ENCODE results near the gene PCDH1.

Gene PCDH1

GRCh38 chr5:141873933-141874261 lies 4.3 kb downstream of the PCDH1 start:
- no peak for DNase-seq (ENCODE audit: low spot score)

- DNase-seq (ENCODE audit: low spot score): no peak
These were observed 5.5 kb downstream of the PCDH1 start for GRCh38 chr5:141872496-141873356.

- DNase-seq (ENCODE audit: low spot score): no peak
These were observed 6.3 kb downstream of the PCDH1 start for GRCh38 chr5:141871870-141872269.

- no peak for DNase-seq (ENCODE audit: low spot score)
These were observed 7.3 kb downstream of the PCDH1 start for GRCh38 chr5:141870871-141871270.

- peak; percentile 47 for DNase-seq (ENCODE audit: low spot score)
These were observed 8.0 kb downstream of the PCDH1 start for GRCh38 chr5:141870228-141870627.

- peak; percentile 45 for DNase-seq (ENCODE audit: low spot score)
These were observed 8.7 kb downstream of the PCDH1 start for GRCh38 chr5:141869514-141869913.

- DNase-seq (ENCODE audit: low spot score): no peak
These were observed 9.2 kb downstream of the PCDH1 start for GRCh38 chr5:141869040-141869439.

- DNase-seq (ENCODE audit: low spot score): no peak
These were observed 9.7 kb downstream of the PCDH1 start for GRCh38 chr5:141868541-141868940.

GRCh38 chr5:141867651-141868050 lies 10.6 kb downstream of the PCDH1 start:
- no peak for DNase-seq (ENCODE audit: low spot score)

GRCh38 chr5:141867139-141867538 lies 11.1 kb downstream of the PCDH1 start:
- no peak for DNase-seq (ENCODE audit: low spot score)

GRCh38 chr5:141866096-141866495 lies 12.1 kb downstream of the PCDH1 start:
- no peak for DNase-seq (ENCODE audit: low spot score)

GRCh38 chr5:141865406-141865805 lies 12.8 kb downstream of the PCDH1 start:
- DNase-seq (ENCODE audit: low spot score): no peak

- no peak for DNase-seq (ENCODE audit: low spot score)
These were observed 13.5 kb downstream of the PCDH1 start for GRCh38 chr5:141864371-141865370.

GRCh38 chr5:141863569-141864178 lies 14.5 kb downstream of the PCDH1 start:
- DNase-seq (ENCODE audit: low spot score): no peak

- DNase-seq (ENCODE audit: low spot score): no peak
These were observed 15.2 kb downstream of the PCDH1 start for GRCh38 chr5:141862936-141863543.

- DNase-seq (ENCODE audit: low spot score): no peak
These were observed 17.0 kb downstream of the PCDH1 start for GRCh38 chr5:141861194-141861593.

GRCh38 chr5:141858079-141858765 lies 20.0 kb downstream of the PCDH1 start:
- DNase-seq (ENCODE audit: low spot score): no peak

GRCh38 chr5:141857226-141857625 lies 21.0 kb downstream of the PCDH1 start:
- no peak for DNase-seq (ENCODE audit: low spot score)

GRCh38 chr5:141856037-141856790 lies 22.0 kb downstream of the PCDH1 start:
- no peak for DNase-seq (ENCODE audit: low spot score)

- no peak for DNase-seq (ENCODE audit: low spot score)
These were observed 22.8 kb downstream of the PCDH1 start for GRCh38 chr5:141855265-141856036.

Measured in left forelimb (tissue), 1 donor.